EL (cell line): ENCODE measurements around the gene STX16.

Experiments used
- DNase-seq: peaks from one replicate; pipeline ENCODE4 v3.0.0-alpha.2; 2016

STX16 gene

GRCh38 chr20:58655328-58656107, 4.4 kb downstream of the STX16 start:
- no peak for DNase-seq

- no peak for DNase-seq
Measured at GRCh38 chr20:58656831-58657230, 5.7 kb downstream of the STX16 start.

DNA sequence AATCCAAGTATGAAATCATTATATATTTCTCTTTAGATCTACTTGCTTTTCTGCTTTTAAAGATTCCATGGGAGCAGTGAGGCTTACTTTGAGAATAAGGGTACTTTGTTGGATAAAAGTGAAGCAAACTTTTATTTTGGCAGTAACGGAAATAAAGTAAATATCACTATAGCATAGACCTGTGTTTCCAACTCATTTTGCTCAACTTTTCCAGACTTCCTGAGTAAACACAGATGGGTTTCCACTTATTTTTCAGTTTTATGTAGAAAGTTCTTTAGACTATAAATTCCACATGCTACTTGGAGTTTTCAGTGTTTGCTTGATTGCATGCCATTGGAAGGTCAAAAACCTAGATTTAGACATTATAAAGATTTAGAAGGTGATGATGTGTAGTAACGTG, 6.2 kb downstream of the STX16 start:
- no peak for DNase-seq

- DNase-seq, result no peak
Measured at GRCh38 chr20:58657986-58658385, 6.9 kb downstream of the STX16 start.

- DNase-seq, result no peak
Measured at GRCh38 chr20:58658760-58659159, 7.7 kb downstream of the STX16 start.

DNA sequence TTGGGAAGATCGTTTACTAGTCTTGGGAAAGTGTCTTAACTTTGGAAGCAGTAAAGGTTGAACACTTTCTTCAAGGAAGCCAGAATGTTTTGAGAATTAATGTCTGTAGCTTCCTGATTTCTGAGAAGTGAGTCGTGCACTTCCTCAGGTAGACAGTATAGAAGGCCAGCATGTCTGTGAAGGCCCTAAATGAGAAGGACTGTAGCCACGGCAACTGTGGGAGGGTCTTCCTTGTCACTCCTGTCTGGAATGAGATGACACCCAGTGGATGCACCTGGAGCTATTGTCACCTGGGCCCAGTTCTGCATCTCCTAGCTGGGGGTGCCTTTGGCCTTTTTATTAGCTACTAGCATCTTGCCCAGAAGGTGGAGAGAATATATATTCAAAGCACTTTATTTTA, 8.8 kb downstream of the STX16 start:
- no peak for DNase-seq

DNA sequence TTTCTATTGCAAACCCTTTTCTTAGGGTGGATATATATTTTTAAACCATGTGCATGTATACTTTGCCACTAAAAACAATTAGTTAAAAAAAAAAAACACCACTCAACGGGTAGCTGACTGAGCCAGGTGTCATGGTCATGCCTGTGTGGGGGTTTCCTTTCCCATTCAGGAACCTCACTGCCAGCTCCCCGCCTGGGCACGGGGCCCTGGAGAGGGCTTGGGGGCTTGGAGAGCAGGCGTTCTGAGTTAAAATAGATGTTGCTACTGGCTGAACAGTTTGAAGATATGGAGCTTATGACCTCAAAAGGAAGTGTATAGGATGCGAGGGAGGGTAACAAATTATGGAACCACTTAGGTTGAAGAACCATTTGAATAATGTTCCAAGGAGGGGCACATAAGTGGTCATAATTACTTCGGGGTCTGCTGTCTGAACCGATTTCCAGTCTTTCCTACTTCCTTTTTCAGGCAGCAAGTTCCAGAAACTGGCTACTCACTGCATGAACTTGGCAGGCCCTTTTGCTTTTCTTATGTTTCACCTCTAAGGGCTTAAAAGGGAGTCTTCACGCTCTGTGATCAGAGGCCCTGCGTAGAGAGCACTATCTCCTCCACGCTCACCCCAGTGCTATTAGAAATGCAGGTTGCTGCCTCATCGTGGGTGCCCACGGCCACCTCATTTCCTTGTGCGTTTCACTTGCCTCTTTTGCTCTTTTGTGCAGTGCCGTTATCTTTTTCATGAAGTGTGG, 9.9 kb downstream of the STX16 start:
- no peak for DNase-seq

- no peak for DNase-seq
Measured at GRCh38 chr20:58661598-58662473, 10.8 kb downstream of the STX16 start.

- DNase-seq, result no peak
Measured at GRCh38 chr20:58664331-58664730, 13.2 kb downstream of the STX16 start.

DNA sequence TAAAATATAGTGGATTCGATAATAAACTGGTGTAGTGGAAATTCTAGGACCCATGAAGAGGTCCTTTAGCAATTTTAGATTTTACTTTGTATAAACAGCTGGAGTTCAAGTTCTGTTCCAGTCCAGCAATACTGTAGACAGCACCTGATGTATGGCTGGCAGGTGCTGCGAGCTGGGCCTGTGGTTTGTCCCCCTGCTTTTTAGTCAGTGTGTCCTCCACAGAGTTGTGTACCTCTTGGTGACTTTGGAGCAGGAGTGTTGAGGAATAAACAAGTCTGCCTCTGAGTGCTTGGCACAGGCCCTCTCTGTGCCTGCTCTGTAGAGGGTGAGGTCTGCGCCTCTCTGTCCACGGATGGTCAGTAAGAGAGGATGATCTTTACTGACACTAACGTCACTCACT, 13.8 kb downstream of the STX16 start:
- DNase-seq, result no peak

- DNase-seq, result no peak
Measured at GRCh38 chr20:58665606-58666005, 14.5 kb downstream of the STX16 start.

DNA sequence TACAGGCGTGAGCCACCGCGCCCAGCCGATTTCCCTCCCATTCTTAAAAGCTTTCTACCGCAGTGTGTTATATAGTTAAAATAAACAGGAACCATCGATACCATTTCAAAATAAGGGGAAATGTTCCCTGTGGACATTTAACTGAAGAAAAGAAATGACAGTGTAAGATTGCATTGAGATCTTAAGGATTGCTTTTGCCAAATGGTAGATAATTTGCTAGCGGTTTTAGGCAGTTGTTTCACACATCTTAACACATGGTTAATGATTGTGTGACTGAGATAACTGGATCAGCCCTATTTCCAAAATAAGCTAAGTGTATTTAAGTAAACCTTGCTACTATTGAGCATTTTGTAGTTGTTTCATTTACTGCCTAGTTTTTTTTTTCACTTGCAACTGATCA, 15.6 kb downstream of the STX16 start:
- DNase-seq, result no peak

DNA sequence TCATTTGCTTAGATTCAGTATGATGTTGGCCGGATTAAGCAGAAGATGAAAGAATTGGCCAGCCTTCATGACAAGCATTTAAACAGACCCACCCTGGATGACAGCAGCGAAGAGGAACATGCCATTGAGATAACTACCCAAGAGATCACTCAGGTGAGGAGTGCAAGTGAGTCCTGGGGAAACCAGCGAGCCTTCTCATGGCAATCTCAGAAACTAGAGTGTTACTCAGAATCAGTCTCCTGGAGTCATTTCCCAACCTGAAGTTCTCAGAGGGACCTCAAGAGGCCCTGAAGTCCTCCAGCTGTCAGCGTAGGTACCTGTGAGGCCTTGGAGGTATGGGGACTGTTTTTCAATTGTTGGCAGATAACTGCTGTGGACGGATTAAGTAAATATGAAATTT, 16.9 kb downstream of the STX16 start:
- DNase-seq, result no peak

DNA sequence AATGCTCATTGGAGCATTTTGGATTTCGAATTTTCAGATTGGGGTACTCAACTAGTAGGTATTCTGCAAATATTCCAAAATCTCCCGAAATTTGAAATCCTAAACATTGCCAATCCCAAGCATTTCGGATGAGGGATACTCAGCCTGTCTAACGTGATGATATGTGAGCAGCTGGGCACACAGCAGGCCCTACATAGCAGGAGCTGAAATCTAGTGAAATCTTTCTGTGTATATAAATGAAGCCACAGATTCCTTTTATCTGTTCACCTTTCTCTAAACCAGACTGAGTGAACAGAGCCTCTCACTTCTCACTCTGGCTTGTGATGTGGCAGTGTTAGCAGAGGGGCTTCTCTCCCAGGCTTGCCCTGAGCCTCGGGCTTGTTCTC, 17.8 kb downstream of the STX16 start:
- no peak for DNase-seq

DNA sequence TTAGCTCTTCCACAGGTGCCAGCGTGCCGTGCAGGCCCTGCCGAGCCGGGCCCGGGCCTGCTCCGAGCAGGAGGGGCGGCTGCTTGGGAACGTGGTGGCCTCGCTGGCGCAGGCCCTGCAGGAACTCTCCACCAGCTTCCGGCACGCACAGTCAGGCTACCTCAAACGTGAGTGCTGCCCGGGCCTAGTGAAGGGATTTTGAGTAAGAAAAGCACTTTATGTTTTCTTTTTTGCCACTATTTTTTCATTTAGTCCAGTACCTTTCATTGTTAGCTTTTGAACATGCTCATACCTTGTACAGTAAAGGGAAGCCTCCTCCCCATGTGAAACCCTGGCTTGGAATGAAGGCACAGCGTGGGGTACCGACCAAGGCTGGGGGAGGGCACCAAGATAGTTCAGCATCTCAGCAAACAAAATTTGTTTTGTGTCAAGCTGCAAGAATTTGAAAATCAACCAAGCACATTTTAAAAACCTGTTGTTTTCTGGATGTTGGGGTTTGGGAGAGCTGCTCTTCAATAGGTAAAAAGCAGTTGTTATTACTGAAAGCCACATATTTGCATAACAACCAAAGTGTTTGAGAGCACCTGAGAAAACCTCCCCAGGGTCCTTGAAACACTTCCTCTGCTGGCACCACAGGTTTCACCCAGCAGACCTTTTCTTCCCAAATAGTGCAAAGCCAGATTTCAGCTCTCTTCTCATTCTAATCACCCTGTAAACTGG, 18.4 kb downstream of the STX16 start:
- no peak for DNase-seq

- DNase-seq, result no peak
Measured at GRCh38 chr20:58670102-58670501, 19.0 kb downstream of the STX16 start.

GRCh38 chr20:58670659-58671058, 19.6 kb downstream of the STX16 start:
- DNase-seq, result no peak

- DNase-seq, result no peak
Measured at GRCh38 chr20:58673119-58673518, 22.0 kb downstream of the STX16 start.

GRCh38 chr20:58675146-58675584, 24.1 kb downstream of the STX16 start:
- no peak for DNase-seq

- DNase-seq, result no peak
Measured at GRCh38 chr20:58675641-58676040, 24.6 kb downstream of the STX16 start.

DNA sequence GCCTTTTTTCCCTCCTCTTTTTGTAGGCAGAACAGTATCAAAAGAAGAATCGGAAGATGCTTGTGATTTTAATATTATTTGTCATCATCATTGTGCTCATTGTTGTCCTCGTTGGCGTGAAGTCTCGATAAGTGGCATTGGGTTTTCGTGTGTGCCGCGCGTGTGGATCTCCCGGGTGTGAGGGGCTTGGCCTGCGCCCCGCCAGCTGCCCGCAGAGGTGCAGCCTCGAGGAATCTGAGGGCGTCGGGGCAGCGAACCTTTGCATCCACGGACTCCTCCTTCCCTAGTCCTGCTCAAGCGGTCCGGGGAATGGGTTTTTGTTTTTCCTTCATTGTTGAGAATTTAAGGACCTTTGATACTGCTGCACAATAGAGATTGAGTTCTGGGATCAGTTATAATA, 25.1 kb downstream of the STX16 start:
- no peak for DNase-seq

DNA sequence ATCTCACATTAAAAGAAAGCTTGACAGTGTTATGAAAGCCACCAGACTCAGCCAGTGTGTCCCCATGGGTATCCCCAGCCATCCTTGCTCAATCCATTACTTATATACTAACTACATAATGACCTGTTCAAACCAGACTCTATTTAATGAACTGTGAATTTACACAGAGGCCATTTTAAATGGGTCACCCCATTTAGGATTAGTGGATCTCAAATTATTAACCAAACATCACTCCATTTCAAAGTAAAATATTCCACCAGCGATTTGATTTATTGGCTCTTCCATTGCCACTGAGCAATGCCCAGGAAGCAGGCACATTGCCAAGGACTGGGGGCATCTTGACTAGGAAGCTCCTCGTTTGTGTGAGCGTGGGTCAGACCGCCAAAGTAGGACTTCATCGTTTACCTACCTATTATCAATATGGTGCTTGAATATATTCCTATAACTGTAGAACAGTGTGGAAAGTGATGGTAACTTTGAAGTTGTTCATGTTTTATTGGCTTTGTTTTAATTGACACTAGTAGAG, 26.1 kb downstream of the STX16 start:
- DNase-seq, result no peak

GRCh38 chr20:58677808-58678207, 26.7 kb downstream of the STX16 start:
- no peak for DNase-seq
